Left lung (tissue), 10 donors: Measurements from ENCODE around the gene TIFAB. TPM values are rescaled to one million over a fixed set of nuclear protein-coding genes. Genes with fewer than 3 reads are reported as not detected.

Experiments
- ATAC-seq: fragments of 200-7000 bp; cut with Tn5 transposase; one replicate; pipeline ENCODE4 v1.9.1; 2020; ENCODE audit warnings: moderate library complexity
- DNase-seq, 4 donors: peaks; one replicate each; pipeline ENCODE4 v3.0.0-alpha.2; 2013 to 2020
- H3K27ac ChIP-seq, 2 donors: fragments of 200-600 bp; sonication (generic) in 1 of 2; one replicate each; pipeline versions ENCODE4 v1.5.0 to v1.8.0; 2020 to 2021
- H3K27me3 ChIP-seq, 2 donors: fragments of 200-600 bp; sonication (generic) in 1 of 2; one replicate each; pipeline versions ENCODE4 v1.5.0 to v1.8.0; 2020 to 2021
- H3K36me3 ChIP-seq, 2 donors: fragments of 200-600 bp; sonication (generic) in 1 of 2; one replicate each; pipeline versions ENCODE4 v1.5.0 to v1.8.0; 2020 to 2021
- H3K4me1 ChIP-seq, 2 donors: fragments of 200-600 bp; one replicate each; pipeline ENCODE4 v1.8.0; 2021
- H3K4me3 ChIP-seq, 2 donors: fragments of 200-600 bp; sonication (generic) in 1 of 2; one replicate each; pipeline versions ENCODE4 v1.5.0 to v1.8.0; 2020 to 2021; ENCODE audit warnings: mild to moderate bottlenecking in 1 of 2
- H3K9me3 ChIP-seq, 2 donors: fragments of 200-600 bp; sonication (generic) in 1 of 2; one replicate each; pipeline versions ENCODE4 v1.5.0 to v1.8.0; 2020 to 2021
- CTCF ChIP-seq, 2 donors: fragments of 200-600 bp; sonication (generic) in 1 of 2; IDR thresholded peaks; one replicate each; pipeline versions ENCODE4 v1.5.0 to v1.8.0; 2021; ENCODE audit warnings: antibody characterized with exemption in 2 of 2
- intact Hi-C, 2 donors: fragments of 100-400 bp; cut with DNase I; formaldehyde crosslinking; loops; one replicate each; pipeline versions ENCODE4 v1.11.2 to v1.14.2; 2022
- polyA plus RNA-seq, 6 donors: library from polyadenylated mRNA; unstranded; fragments of 120-200 nt; gene quantifications; one replicate each; pipeline ENCODE4 v1.2.1, GENCODE V29; 2013; ENCODE audit not compliant: insufficient read length in 6 of 6
- total RNA-seq, 2 donors: library from RNA; stranded (reverse); fragmentation: NEBNext Ultra II Directional; extraction: Animal tissue kit (Norgen Biotek cat#: 25700); gene quantifications; one replicate each; pipeline ENCODE4 v1.2.1, GENCODE V29; 2021
- donor health status: DM: no; HTN: yes; CAD: no.
- donor health status: DM: no; HTN: no; CAD: no.

Gene TIFAB
- total and polyA plus RNA-seq, 8 donors: 0.03 to 0.47 (median 0.36) TPM

- DNase-seq: peak in 2 of 4 donors; percentile 83 to 87
- H3K27me3 ChIP-seq: no peaks in the 10 kb centered on the region
- H3K4me3 ChIP-seq: no peak overlapping the region
- H3K36me3 ChIP-seq: no peaks in the 10 kb centered on the region
- no peaks in the 10 kb centered on the region for H3K9me3 ChIP-seq
- H3K4me1 ChIP-seq: peaks cover 6 to 51% of the 10 kb centered on the region in 2 donors
- no peak for ATAC-seq
- intact Hi-C loops: no loop called here
- no peak overlapping the region for H3K27ac ChIP-seq
- no peak for TF ChIP-seq CTCF (IDR thresholded peaks at IDR 0.05)
These were observed 9.6 kb downstream of the TIFAB start for GRCh38 chr5:135442431-135443160.

- H3K4me1 ChIP-seq: peaks cover 6 to 57% of the 10 kb centered on the region in 2 donors
- ATAC-seq (no peak), DNase-seq (no peak)
- H3K36me3 ChIP-seq: no peaks in the 10 kb centered on the region
- H3K27ac ChIP-seq: no peak overlapping the region
- H3K9me3 ChIP-seq: no peaks in the 10 kb centered on the region
- intact Hi-C loops: no loop called here
- TF ChIP-seq CTCF (IDR thresholded peaks at IDR 0.05): no peak
- H3K4me3 ChIP-seq: no peak overlapping the region
- H3K27me3 ChIP-seq: no peaks in the 10 kb centered on the region
These were observed 10.2 kb downstream of the TIFAB start for GRCh38 chr5:135441919-135442318.

- H3K27ac ChIP-seq: no peak overlapping the region
These were observed 10.8 kb downstream of the TIFAB start for GRCh38 chr5:135441350-135441831.

GRCh38 chr5:135440916-135441315 is 11.2 kb downstream of the TIFAB start:
- no peak overlapping the region for H3K4me3 ChIP-seq
- H3K4me1 ChIP-seq: peaks cover 6 to 63% of the 10 kb centered on the region in 2 donors
- H3K36me3 ChIP-seq: no peaks in the 10 kb centered on the region
- ATAC-seq: no peak
- intact Hi-C loops: no loop called here
- DNase-seq: no peak
- H3K27me3 ChIP-seq: peaks cover 0 to under 1% of the 10 kb centered on the region in 2 donors
- TF ChIP-seq CTCF (IDR thresholded peaks at IDR 0.05): no peak
- no peaks in the 10 kb centered on the region for H3K9me3 ChIP-seq
- no peak overlapping the region for H3K27ac ChIP-seq

More at GRCh38 chr5:135441350-135441831, 10.8 kb downstream of the TIFAB start:
- Histone ChIP-seq H3K4me3 (no peak overlapping the region), H3K9me3 (no peaks in the 10 kb centered on the region), H3K27me3 (no peaks in the 10 kb centered on the region), H3K4me1 (peaks cover 6 to 63% of the 10 kb centered on the region in 2 donors), H3K36me3 (no peaks in the 10 kb centered on the region)
- no peak for ATAC-seq
- TF ChIP-seq CTCF (IDR thresholded peaks at IDR 0.05): no peak
- peak in 2 of 4 donors; percentile 81 to 83 for DNase-seq
- intact Hi-C loops: no loop called here
